Thymus (tissue), 11 donors: ENCODE results near the gene TTC39C. TPM values are rescaled to one million over a fixed set of nuclear protein-coding genes. Genes with fewer than 3 reads are reported as not detected.

ENCODE experiments used
- DNase-seq, 9 donors: peaks; one replicate each; pipeline ENCODE4 v3.0.0-alpha.2; 2013; ENCODE audit warnings: low spot score in 9 of 9, low read depth in 6 of 9, missing footprints in 1 of 9
- H3K27ac ChIP-seq, 2 donors: one replicate each; pipeline ENCODE4 v1.5.1; 2013; ENCODE audit warnings: control low read depth in 1 of 2, low read depth in 1 of 2, low read length in 1 of 2, mild to moderate bottlenecking in 1 of 2, moderate library complexity in 1 of 2
- H3K27me3 ChIP-seq, 2 donors: one replicate each; pipeline ENCODE4 v1.5.1; 2013; ENCODE audit warnings: low read length in 1 of 2; ENCODE audit not compliant: control insufficient read depth in 2 of 2, insufficient read depth in 1 of 2
- H3K36me3 ChIP-seq, 2 donors: one replicate each; pipeline ENCODE4 v1.5.1; 2013; ENCODE audit warnings: low read length in 1 of 2, mild to moderate bottlenecking in 1 of 2, moderate library complexity in 1 of 2; ENCODE audit not compliant: control insufficient read depth in 2 of 2, insufficient read depth in 2 of 2
- H3K4me1 ChIP-seq, 2 donors: one replicate each; pipeline ENCODE4 v1.5.1; 2013; ENCODE audit warnings: low read length in 2 of 2; ENCODE audit not compliant: control insufficient read depth in 2 of 2, insufficient read depth in 2 of 2
- H3K4me3 ChIP-seq, 2 donors: one replicate each; pipeline ENCODE4 v1.5.1; 2013; ENCODE audit warnings: low read length in 2 of 2, control low read depth in 1 of 2, mild to moderate bottlenecking in 1 of 2
- H3K9me3 ChIP-seq, 2 donors: one replicate each; pipeline ENCODE4 v1.5.1; 2013; ENCODE audit warnings: low read length in 1 of 2, mild to moderate bottlenecking in 1 of 2; ENCODE audit not compliant: control insufficient read depth in 2 of 2, insufficient read depth in 1 of 2
- WGBS: extraction: QIAGEN DNeasy Blood & Tissue Kit; methylation state at CpG from one replicate; pipeline ENCODE4 v1.1.7; 2013; 5-methylcytosine and 5-hydroxymethylcytosine counted together
- polyA plus RNA-seq: library from polyadenylated mRNA; stranded (reverse); fragments of 200-250 nt; gene quantifications from one replicate; pipeline ENCODE4 v1.2.3, GENCODE V29; 2013
- total RNA-seq: library from RNA; stranded (reverse); fragments of 120-200 nt; gene quantifications from one replicate; pipeline ENCODE4 v1.2.4, GENCODE V29; 2013
- donor health status: healthy.

TTC39C gene
- total and polyA plus RNA-seq, 2 donors = 28.0 to 33.7 TPM

DNA sequence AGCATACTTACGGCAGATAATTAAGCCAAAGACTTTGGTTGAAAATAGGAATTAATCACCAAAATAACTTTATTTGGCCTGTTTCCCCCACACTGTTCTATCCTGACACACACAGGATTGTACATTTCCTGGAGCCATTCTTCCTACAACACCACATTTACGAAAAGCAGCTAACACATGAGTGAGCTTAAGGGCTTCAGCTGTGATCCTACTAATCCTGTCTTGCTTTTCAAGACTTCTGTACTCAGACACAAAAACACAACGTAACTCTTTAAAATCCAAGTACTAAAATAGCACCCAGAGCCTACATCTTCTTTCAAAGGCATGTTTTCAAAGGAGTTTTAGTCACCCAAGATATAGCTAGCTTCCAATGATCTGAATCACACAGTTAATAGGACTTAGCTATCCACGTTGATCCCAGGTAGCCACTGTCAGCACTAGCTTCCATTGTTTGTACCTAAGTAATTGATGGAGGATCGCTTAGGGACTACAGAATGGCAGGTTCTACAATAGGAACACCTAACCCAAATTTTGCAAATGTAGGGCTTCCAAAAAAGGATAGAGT, 42.8 kb upstream of the TTC39C start:
- no peak for DNase-seq
- H3K9me3 ChIP-seq = peaks cover 0 to 4% of the 10 kb centered on the region in 2 donors
- no peaks in the 10 kb centered on the region for H3K27me3 ChIP-seq
- H3K4me1 ChIP-seq = peaks cover 10 to 34% of the 10 kb centered on the region in 2 donors
- no peak overlapping the region for H3K27ac ChIP-seq
- H3K36me3 ChIP-seq = no peaks in the 10 kb centered on the region
- 97% methylated on average over 5 of the region's 5 CpGs for WGBS
- H3K4me3 ChIP-seq = no peak overlapping the region

DNA sequence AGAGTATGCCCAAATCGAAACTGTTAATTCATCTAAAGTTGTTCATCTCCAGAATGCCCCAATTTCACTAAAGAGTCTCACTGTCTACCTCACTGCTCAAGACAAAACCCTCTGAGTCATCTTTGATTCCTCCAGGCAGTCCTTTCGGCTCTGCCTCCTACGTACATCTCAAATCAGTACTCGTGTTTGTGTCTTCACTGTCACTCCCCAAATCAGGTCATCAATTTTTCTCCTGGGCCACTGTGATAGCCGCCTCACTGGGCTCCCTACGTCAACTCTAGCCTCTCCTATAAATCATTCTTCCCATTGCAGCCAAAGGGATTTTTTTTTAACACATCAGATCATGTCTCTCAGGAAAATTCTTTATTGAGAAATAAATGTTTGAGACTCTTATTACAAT, 42.1 kb upstream of the TTC39C start:
- Histone ChIP-seq H3K36me3 (no peaks in the 10 kb centered on the region), H3K27me3 (no peaks in the 10 kb centered on the region), H3K4me3 (no peak overlapping the region), H3K9me3 (peaks cover 0 to 4% of the 10 kb centered on the region in 2 donors), H3K4me1 (peaks cover 8 to 27% of the 10 kb centered on the region in 2 donors), H3K27ac (no peak overlapping the region)
- WGBS = 93% methylated on average over 6 of the region's 6 CpGs
- DNase-seq = no peak

DNA sequence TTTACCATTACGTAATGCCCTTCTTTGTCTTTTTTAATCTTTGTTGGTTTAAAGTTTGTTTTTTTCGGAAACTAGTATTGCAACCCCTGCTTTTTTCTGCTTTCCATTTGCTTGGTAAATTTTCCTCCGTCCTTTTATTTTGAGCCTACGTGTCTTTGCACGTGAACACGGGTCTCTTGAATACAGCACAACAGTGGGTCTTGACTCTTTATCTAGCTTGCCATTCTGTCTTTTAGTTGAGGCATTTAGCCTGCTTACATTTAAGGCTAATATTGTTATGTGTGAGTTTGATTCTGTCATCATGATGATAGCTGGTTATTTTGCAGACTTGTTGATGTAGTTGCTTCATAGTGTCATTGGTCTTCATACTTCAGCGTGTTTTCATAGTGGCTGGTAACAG, 37.5 kb upstream of the TTC39C start:
- Histone ChIP-seq H3K27ac (no peak overlapping the region), H3K36me3 (no peaks in the 10 kb centered on the region), H3K4me1 (peaks cover 13 to 24% of the 10 kb centered on the region in 2 donors), H3K4me3 (no peak overlapping the region), H3K27me3 (no peaks in the 10 kb centered on the region), H3K9me3 (peaks cover 0 to 1% of the 10 kb centered on the region in 2 donors)
- WGBS = 98% methylated on average over 7 of the region's 7 CpGs
- DNase-seq = no peak

DNA sequence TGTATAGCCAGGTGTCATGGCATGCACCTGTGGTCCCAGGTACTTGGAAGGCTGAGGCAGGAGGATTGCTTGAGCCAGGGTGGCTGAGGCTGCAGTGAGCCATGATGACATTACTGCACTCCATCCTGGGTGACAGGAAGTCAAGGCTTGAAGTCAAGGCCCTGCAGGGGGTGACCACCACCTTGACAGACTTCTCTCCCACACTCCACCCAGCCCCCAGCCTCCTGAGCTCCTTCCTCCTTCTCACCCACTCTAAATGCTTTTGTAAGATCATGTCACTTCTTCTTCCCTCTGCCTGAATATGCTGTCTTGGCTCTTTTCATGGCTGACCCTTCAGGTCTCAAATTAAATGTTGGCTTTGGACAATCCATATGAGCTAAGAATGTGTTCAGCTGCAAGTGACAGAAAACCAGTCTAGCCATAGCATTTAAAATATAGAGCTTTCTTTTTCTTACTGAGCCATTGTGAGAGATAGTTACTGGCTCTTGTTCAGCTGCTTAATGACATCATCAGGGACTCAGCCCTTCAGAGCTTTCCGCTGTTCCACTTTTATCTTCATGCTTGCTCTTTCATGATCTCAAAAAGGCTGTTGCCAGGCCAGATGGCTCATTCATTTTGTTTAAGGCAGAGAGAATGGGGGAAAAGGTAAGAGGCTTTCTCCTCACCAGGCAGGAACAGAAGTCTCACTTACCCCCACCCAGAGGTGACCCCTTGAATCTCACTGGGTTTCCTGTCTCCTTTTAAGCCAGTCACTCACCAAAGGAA, 36.7 kb upstream of the TTC39C start:
- H3K4me3 ChIP-seq = no peak overlapping the region
- DNase-seq = peak; percentile 36 to 88 (median 64)
- H3K4me1 ChIP-seq = peaks cover 13 to 26% of the 10 kb centered on the region in 2 donors
- peaks cover 0 to 1% of the 10 kb centered on the region in 2 donors for H3K9me3 ChIP-seq
- no peaks in the 10 kb centered on the region for H3K27me3 ChIP-seq
- H3K36me3 ChIP-seq = no peaks in the 10 kb centered on the region
- peak overlapping the region; percentile 60 to 79 for H3K27ac ChIP-seq
- WGBS = 5% methylated on average over 1 of the region's 1 CpG

DNA sequence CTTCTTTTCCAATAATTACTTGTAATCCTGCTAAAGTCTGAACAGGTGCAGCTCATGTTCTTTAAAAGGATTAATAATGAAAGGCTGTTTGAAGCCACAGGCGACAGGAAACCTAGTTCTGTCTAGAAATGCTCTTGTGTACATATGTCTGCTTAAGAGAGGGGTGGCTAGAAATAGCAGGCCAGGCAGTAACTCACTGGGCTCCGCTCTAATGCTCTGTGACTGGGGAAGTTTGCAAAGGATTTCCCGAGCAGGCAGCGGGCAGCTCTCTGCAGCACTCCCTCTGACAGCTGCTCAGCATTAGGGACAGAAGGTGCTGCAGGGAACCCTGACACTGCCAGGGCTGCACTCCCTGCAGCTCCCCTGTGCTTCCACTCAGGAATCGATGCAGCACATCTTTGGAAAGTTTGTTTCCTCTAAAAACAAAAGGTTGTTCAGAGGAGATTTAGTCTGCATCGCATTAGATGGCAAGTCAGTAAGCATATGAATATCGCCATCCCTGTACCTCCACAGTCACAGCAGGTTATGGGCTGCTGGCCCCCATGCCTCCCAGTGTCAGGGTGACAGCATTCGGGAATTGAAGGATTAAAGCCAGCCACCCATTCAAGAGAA, 33.1 kb upstream of the TTC39C start:
- WGBS = 68% methylated on average over 8 of the region's 8 CpGs
- H3K36me3 ChIP-seq = no peaks in the 10 kb centered on the region
- no peaks in the 10 kb centered on the region for H3K27me3 ChIP-seq
- peaks cover 13 to 26% of the 10 kb centered on the region in 2 donors for H3K4me1 ChIP-seq
- H3K9me3 ChIP-seq = peaks cover 0 to 1% of the 10 kb centered on the region in 2 donors
- no peak overlapping the region for H3K4me3 ChIP-seq
- DNase-seq = peak in 1 of 9 donors; percentile 30
- no peak overlapping the region for H3K27ac ChIP-seq

DNA sequence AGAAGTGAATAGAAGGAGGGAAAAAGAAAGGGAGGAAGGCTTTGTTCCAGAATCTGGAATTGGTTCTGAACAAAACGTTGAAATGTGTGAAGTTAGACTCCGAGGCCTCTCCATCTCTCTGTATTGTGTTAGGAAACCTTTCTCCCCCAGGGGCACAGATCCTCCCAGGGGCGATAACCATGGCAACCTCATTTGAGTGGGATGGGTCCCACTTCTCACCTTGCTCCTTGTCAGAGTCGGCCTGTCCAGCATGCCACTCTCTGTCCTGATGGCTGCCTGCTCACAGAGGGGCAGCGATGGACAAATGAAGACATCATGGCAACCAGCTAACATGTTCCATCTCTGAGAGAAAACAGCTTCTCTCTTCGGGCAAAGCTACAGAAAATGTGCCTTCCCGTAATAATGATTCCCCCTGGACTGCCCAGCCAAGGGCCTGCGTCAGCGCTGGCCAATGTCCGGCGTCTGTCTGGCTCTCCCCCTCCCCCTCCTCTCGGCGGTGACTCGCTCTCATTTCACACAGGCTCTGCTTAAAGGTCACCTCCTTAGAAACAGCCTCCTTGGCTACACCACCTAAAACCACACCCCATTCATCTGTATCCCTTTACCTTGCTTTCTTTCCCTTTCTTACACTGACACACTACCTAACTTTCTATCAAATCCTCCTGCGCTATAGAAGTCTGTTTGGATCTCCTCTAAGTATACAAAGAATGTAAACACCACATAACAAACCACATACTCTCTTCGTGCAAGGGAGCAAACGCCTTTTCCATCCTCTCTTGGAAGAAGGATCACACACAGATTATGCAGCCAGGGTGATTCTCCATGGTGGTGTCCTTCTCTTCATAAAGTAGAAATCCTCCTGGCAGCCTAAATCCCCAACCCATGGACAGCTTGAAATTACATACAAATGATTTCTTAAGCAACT, 32.1 kb upstream of the TTC39C start:
- Histone ChIP-seq H3K9me3 (peaks cover 0 to 1% of the 10 kb centered on the region in 2 donors), H3K4me3 (no peak overlapping the region), H3K27ac (no peak overlapping the region), H3K4me1 (peaks cover 12 to 26% of the 10 kb centered on the region in 2 donors), H3K36me3 (no peaks in the 10 kb centered on the region), H3K27me3 (no peaks in the 10 kb centered on the region)
- WGBS = 93% methylated on average over 17 of the region's 17 CpGs
- no peak for DNase-seq

DNA sequence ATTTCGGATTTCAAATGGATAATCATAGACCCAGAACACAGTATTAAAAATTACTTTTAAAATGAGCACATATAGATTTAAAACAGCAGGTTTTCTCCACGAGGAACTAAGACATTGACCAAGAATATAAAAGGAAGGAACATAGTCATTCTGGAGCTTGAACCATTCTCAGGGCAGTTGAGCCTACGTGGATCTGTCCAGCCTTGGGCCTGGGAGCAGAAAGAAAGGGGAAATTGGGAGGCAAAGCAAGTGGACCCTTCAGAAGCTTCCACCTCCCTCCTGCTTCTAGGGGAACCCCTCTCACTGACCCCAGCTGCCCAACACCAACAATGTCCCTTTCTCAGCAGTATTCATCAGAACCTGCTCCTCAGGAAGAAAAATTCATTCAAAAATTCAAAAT, 31.4 kb upstream of the TTC39C start:
- Histone ChIP-seq H3K4me1 (peaks cover 5 to 20% of the 10 kb centered on the region in 2 donors), H3K27ac (no peak overlapping the region), H3K36me3 (no peaks in the 10 kb centered on the region), H3K9me3 (no peaks in the 10 kb centered on the region), H3K27me3 (no peaks in the 10 kb centered on the region), H3K4me3 (no peak overlapping the region)
- 90% methylated on average over 3 of the region's 3 CpGs for WGBS
- DNase-seq = no peak

DNA sequence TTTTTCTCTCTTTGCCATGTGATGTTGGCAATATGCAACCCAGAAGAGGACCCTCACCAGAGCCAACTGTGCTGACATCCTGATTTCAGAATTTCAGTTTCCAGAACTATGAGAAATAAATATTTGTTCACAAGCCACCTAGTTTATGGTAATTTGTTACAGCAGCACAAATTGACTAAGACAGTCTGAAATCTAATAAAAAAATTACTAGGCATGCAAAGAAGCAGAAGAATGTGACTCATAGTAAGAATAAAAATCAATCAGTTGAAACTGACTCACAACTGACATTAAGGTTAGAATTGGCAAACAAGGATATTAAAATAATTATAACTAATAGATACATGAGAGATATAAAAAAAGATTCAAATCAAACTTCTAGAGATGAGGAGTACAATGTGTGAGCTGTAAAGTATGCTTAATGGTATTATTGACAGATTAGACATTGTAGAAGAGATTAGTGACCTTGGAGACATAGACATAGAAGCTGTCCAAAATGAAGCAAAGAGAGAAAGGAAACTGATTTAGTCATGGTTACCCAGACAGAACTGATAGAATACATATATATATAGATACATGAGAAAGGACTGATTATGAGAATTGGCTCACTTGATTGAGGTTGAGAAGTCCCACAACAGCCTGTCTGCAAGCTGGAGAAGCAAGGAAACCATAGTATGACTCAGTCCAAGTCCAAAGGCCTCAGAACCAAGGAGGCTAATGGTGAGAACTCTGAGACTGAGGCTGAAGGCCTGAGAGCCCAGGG, 27.8 kb upstream of the TTC39C start:
- Histone ChIP-seq H3K27me3 (no peaks in the 10 kb centered on the region), H3K4me1 (peaks cover 0 to 4% of the 10 kb centered on the region in 2 donors), H3K27ac (no peak overlapping the region), H3K36me3 (no peaks in the 10 kb centered on the region), H3K9me3 (no peaks in the 10 kb centered on the region), H3K4me3 (no peak overlapping the region)
- DNase-seq = no peak
